Transverse colon (tissue), 4 donors: ENCODE results near the gene CYP26A1. TPM values are rescaled to one million over a fixed set of nuclear protein-coding genes. Genes with fewer than 3 reads are reported as not detected.

Source experiments
- DNase-seq: peaks from one replicate; pipeline ENCODE4 v3.0.0-alpha.2; 2019
- H3K27ac ChIP-seq, 4 donors: fragments of 200-600 bp; sonication (generic); 2 replicates each; pipeline ENCODE4 v1.5.1; 2016 to 2018; ENCODE audit warnings: inconsistent platforms in 4 of 4
- H3K27me3 ChIP-seq: fragments of 200-600 bp; sonication (generic); 2 replicates; pipeline ENCODE4 v1.5.1; 2017; ENCODE audit warnings: inconsistent platforms
- H3K36me3 ChIP-seq, 4 donors: fragments of 200-600 bp; sonication (generic); 2 replicates each; pipeline ENCODE4 v1.5.1; 2017 to 2019; ENCODE audit warnings: inconsistent platforms in 4 of 4
- H3K4me1 ChIP-seq, 4 donors: fragments of 200-600 bp; sonication (generic); 2 replicates each; pipeline ENCODE4 v1.5.1; 2017 to 2020; ENCODE audit warnings: inconsistent platforms in 4 of 4
- H3K4me3 ChIP-seq, 4 donors: fragments of 200-600 bp; sonication (generic); 1 replicate in 1 of 4; 2 replicates in 3 of 4; pipeline versions ENCODE4 v1.5.1 to v1.6.1; 2017 to 2019; ENCODE audit warnings: inconsistent platforms in 4 of 4
- H3K9me3 ChIP-seq, 2 donors: fragments of 200-600 bp; sonication (generic); 2 replicates each; pipeline ENCODE4 v1.5.1; 2017 to 2019; ENCODE audit warnings: inconsistent platforms in 2 of 2
- EP300 ChIP-seq: sonication (generic); formaldehyde crosslinking; IDR thresholded peaks from one replicate; pipeline ENCODE4 v1.6.1; 2017; ENCODE audit warnings: antibody characterized with exemption, low read depth
- POLR2A ChIP-seq: fragments of 450-650 bp; IDR thresholded peaks from one replicate; pipeline ENCODE4 v1.6.1; 2016; ENCODE audit warnings: antibody characterized with exemption, mild to moderate bottlenecking, moderate library complexity
- POLR2AphosphoS5 ChIP-seq, 3 donors: sonication (generic); formaldehyde crosslinking; IDR thresholded peaks; one replicate each; pipeline ENCODE4 v1.6.1; 2016; ENCODE audit warnings: antibody characterized with exemption in 3 of 3
- WGBS, 2 donors: methylation state at CpG; one replicate each; pipeline ENCODE4 v1.1.5; 2018; ENCODE audit warnings: low coverage in 1 of 2; 5-methylcytosine and 5-hydroxymethylcytosine counted together
- in situ Hi-C, 4 donors: fragments of 200-750 bp; cut with MboI; loops; one replicate each; pipeline versions ENCODE4 v1.15.0 to v1.15.1; 2017; ENCODE audit warnings: low sequenced_read_pairs in 3 of 4, low pct_ligation_motif_present in 1 of 4, low pct_unique_long_range_greater_than_20kb in 1 of 4
- intact Hi-C: fragments of 100-400 bp; cut with DNase I; formaldehyde crosslinking; loops from one replicate; pipeline ENCODE4 v1.15.1; 2023; ENCODE audit warnings: low total_unique reads
- total RNA-seq, 4 donors: library from RNA; depleted of rRNA; stranded (reverse); fragments of >200 nt; gene quantifications; one replicate each; pipeline ENCODE4 v1.1.0, GENCODE V29; 2016
- TF ChIP-seq, protein P1 (sequence below), 5 experiments: fragments of 200-600 bp in 3 of 5; fragments of 450-650 bp in 2 of 5; sonication (generic) in 3 of 5; IDR thresholded peaks; 1 replicate in 2 of 5; 2 replicates in 3 of 5; pipeline ENCODE4 v1.5.1; 2016 to 2017; ENCODE audit warnings: antibody characterized with exemption in 5 of 5, inconsistent platforms in 3 of 5, mild to moderate bottlenecking in 2 of 5, moderate library complexity in 1 of 5

CYP26A1 gene
- total RNA-seq, 4 donors from 2014 or later = not detected

DNA sequence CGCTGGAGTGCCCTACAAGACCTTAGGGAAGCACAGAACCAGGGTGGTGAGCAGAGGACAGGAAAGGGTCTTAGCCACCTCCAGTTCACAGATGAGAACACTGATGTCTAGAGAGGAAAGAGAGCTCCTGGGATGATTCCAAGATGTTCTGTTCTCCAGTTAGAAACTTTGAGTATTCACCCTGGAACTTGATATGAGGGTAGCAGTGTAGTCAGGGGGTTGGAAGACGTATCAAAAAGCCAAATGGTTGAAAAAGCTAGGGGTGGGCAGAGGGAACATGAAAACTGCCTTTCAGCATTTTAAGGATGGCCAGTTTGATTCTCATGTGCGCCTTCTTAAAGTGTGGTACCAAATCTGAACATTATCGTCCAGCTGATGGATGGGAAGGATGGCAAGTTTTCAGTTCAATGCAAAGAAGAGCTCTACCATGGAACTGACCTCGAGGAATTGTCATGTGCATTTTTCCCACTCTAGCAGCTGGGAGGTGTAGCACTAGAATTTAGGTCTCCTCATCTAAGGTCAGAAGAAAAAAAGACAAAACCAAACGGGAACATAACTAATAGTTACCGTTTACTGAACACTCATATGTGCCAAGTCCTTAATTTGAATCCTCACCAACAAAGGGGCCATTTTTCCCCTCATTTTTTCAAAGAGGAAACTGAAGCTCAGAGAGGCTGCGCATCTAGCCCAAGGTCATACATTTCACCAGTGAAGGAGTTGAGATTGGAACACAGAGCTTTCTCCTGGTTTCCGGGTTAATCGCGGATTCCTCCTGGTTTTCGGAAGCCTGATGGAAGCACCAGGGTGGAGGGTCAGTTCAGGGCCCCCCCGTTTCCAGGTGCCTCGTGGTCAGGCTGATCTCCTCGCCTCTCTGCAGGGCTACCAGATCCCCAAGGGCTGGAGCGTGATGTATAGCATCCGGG is 6.0 kb upstream of the CYP26A1 start:
- Histone ChIP-seq H3K36me3 (no peaks in the 10 kb centered on the region), H3K27ac (no peak overlapping the region), H3K9me3 (no peaks in the 10 kb centered on the region), H3K4me1 (peaks cover 6 to 36% (median 19%) of the 10 kb centered on the region in 4 donors), H3K27me3 (peaks cover 100% of the 10 kb centered on the region), H3K4me3 (peak overlapping the region in 1 of 4 donors; percentile 3)
- DNase-seq = no peak
- in situ Hi-C loops = no loop called here
- intact Hi-C loops = no loop called here
- WGBS, 2 donors = 18 to 21% methylated on average over 5 to 15 of the region's 17 CpGs
- no peak for TF ChIP-seq EP300
- TF ChIP-seq POLR2A = no peak
- TF ChIP-seq POLR2AphosphoS5 (IDR thresholded peaks at IDR 0.05) = no peak
- TF ChIP-seq, protein P1, sequence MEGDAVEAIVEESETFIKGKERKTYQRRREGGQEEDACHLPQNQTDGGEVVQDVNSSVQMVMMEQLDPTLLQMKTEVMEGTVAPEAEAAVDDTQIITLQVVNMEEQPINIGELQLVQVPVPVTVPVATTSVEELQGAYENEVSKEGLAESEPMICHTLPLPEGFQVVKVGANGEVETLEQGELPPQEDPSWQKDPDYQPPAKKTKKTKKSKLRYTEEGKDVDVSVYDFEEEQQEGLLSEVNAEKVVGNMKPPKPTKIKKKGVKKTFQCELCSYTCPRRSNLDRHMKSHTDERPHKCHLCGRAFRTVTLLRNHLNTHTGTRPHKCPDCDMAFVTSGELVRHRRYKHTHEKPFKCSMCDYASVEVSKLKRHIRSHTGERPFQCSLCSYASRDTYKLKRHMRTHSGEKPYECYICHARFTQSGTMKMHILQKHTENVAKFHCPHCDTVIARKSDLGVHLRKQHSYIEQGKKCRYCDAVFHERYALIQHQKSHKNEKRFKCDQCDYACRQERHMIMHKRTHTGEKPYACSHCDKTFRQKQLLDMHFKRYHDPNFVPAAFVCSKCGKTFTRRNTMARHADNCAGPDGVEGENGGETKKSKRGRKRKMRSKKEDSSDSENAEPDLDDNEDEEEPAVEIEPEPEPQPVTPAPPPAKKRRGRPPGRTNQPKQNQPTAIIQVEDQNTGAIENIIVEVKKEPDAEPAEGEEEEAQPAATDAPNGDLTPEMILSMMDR (IDR thresholded peaks at IDR 0.05) = no peak

DNA sequence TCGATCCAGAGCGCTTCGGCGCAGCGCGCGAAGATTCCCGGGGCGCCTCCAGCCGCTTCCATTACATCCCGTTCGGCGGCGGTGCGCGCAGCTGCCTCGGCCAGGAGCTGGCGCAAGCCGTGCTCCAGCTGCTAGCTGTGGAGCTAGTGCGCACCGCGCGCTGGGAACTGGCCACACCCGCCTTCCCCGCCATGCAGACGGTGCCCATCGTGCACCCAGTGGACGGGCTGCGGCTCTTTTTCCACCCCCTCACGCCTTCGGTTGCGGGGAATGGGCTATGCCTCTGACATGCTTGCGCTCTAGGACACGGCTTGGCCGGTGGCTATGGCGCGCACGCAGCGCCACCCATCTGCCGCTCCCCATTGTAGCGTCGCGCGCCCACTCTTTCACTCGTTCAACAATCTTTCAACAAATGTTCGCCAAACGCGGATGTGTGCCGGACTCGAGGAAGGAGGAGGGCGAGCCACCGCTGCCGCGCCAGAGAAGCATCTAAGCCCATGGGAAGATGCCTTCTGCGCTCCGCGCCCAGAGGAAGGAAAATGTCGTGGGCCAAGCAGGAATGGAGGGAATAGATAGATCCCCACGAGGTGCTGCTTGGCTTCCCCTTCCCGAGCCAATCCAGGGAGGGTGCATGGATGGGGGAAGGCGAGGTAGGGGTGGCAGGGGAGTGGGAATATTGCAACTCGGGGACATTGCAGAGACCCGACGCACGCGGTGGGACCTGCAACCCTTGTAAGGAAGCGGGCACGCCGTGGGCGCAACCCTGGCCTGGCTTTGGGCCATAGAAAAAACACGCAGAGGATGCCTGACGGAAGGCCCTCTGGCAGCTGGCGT is 5.1 kb upstream of the CYP26A1 start:
- peaks cover 13 to 36% (median 20%) of the 10 kb centered on the region in 4 donors for H3K4me1 ChIP-seq
- intact Hi-C loops = no loop called here
- H3K27me3 ChIP-seq = peaks cover 100% of the 10 kb centered on the region
- no peak for DNase-seq
- in situ Hi-C loops = no loop called here
- 12 to 14% methylated on average over 5 to 66 of the region's 73 CpGs for WGBS, 2 donors
- H3K36me3 ChIP-seq = no peaks in the 10 kb centered on the region
- no peak for TF ChIP-seq POLR2AphosphoS5 (IDR thresholded peaks at IDR 0.05)
- no peak for TF ChIP-seq EP300
- TF ChIP-seq POLR2A = no peak
- TF ChIP-seq, protein P1 (IDR thresholded peaks at IDR 0.05) = no peak
- H3K4me3 ChIP-seq = peak overlapping the region in 1 of 4 donors; percentile 3
- H3K27ac ChIP-seq = no peak overlapping the region
- no peaks in the 10 kb centered on the region for H3K9me3 ChIP-seq

DNA sequence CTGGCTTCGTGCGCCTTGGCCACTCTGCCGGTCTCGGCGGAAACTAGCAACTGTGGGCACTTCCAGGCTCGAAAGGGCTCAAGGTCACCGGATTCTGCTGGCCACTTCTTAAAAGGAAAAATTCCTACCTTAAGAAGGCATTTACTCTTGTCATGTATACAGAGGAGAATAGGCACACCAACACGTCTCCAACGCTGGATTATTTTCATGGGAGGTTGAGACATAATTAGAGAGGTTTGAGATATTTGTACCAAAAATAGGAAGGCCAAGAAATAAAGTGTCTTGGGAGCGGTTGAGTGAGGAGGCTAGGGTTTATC is 4.5 kb upstream of the CYP26A1 start:
- Histone ChIP-seq H3K36me3 (no peaks in the 10 kb centered on the region), H3K27me3 (peaks cover 100% of the 10 kb centered on the region), H3K27ac (no peak overlapping the region), H3K9me3 (no peaks in the 10 kb centered on the region), H3K4me3 (no peak overlapping the region), H3K4me1 (peaks cover 17 to 40% (median 25%) of the 10 kb centered on the region in 4 donors)
- intact Hi-C loops (no loop called here), in situ Hi-C loops (no loop called here)
- no peak for TF ChIP-seq EP300
- no peak for TF ChIP-seq POLR2AphosphoS5 (IDR thresholded peaks at IDR 0.05)
- TF ChIP-seq, protein P1 (IDR thresholded peaks at IDR 0.05) = no peak
- no peak for TF ChIP-seq POLR2A
- WGBS, 2 donors = 46 to 57% methylated on average over 4 to 10 of the region's 10 CpGs
- DNase-seq = no peak
